HG03432 (cell line): ENCODE results near the gene OFD1.

Experiments used
- ATAC-seq: cut with Tn5 transposase; IDR thresholded peaks from one replicate; pipeline ENCODE4 v1.9.1; 2021; ENCODE audit warnings: mild to moderate bottlenecking, moderate library complexity; ENCODE audit not compliant: unreplicated experiment

Gene OFD1

GRCh38 chrX:13750204-13750603 lies 15.7 kb downstream of the OFD1 start:
- ATAC-seq = peak; percentile 55

DNA sequence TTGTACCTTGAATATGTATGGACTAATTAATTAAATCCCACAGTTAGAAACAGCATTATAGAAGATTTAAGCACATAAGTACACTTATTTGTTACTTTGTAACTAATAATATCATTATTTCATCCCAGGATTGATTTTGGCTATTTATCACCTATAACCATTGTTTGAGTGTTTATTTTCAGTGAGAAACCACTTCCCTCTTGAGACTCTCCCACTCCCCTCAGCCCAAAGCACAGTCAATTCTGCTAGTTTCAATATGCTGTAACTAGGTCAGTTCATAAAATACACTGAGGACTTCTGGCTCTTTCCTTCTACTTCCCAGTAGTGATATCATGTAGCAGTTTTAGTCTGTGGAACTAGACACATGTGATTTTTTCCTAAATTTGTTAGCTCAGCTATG lies 16.3 kb downstream of the OFD1 start:
- ATAC-seq = peak; percentile 57

GRCh38 chrX:13752141-13752540 lies 17.6 kb downstream of the OFD1 start:
- ATAC-seq = no peak

DNA sequence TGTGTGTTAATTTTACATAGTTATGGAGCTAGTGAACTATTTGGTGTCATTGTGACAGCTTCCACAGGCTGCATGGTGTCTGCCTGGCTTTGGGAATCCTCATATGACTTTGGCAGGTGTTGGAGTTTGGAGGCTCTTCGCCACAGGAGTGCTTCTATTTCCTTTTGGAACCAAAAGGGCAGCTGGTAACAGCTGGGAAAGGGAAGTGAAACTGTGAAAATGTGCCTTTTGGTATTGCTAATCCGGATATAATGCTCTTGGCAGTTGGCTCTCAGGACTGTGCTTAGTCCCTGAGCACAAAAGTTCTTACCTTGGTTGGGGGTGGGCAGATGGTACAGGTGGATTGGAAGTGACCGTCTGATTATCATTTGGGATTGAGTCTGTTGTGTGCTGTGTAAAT lies 18.1 kb downstream of the OFD1 start:
- peak; percentile 61 for ATAC-seq

GRCh38 chrX:13754765-13755164 lies 20.2 kb downstream of the OFD1 start:
- no peak for ATAC-seq

DNA sequence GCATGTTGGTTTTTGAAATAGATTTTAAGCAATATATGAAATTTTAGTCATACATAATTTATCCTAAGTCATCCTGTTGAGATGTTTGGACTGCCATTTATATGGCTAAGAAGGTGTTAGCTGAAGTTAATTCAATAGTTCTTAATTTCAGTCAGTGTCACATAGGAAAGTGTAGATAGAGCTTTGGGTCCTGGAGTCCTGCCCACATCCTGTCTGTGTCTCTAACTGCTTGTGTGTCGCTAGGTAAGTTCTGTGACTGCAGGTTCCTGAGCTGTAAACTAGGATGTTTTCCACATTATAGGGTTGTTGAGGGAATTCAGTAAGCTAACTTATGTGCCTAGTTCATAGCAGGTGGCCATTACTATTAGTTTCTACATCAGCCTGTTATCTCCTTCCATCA lies 20.7 kb downstream of the OFD1 start:
- ATAC-seq = no peak

- no peak for ATAC-seq
These were observed 21.8 kb downstream of the OFD1 start for GRCh38 chrX:13756381-13756780.

GRCh38 chrX:13759152-13759718 lies 24.7 kb downstream of the OFD1 start:
- ATAC-seq = peak; percentile 79

GRCh38 chrX:13760426-13760825 lies 25.9 kb downstream of the OFD1 start:
- no peak for ATAC-seq

- ATAC-seq = peak; percentile 74
These were observed 27.3 kb downstream of the OFD1 start for GRCh38 chrX:13761606-13762414.

GRCh38 chrX:13763489-13763888 lies 28.9 kb downstream of the OFD1 start:
- no peak for ATAC-seq

GRCh38 chrX:13764281-13764680 lies 29.7 kb downstream of the OFD1 start:
- ATAC-seq = no peak

DNA sequence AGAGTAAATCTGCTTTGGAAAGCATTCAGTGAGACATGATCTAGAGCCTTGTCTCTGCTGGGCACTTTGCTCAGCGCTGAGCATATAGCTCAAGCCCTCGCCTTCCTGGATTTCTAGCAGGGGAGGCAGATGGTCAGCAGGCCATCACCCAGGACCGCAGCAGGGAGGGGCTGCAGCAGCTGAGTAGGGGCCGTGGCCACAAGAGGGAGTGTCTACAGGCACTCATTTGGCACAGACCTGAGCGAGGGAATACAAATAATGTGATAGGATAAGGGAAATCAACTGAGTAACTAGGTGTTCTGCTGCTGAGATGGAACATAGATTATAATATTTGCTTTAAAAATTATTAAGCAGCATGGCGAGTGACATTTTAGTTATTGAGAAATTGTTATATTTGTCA lies 30.2 kb downstream of the OFD1 start:
- ATAC-seq = no peak

DNA sequence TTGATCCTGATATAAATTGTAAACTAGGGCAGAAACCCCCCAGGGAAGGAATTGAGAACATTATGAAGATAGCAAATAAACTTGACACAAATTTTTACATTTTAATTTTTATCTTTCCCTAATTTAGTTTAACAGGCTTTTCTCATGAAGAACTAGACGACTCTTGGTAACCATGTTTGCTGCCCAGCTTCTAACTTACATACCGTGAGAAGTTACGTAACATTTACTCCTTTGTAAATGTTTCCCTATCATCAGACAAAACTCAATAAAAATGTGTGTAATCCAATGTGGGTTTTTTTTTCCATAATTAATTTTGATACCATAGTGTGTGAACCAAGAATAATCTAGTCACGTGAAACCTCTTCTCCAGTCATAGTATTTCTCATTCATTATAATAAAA lies 34.4 kb downstream of the OFD1 start:
- ATAC-seq = no peak

DNA sequence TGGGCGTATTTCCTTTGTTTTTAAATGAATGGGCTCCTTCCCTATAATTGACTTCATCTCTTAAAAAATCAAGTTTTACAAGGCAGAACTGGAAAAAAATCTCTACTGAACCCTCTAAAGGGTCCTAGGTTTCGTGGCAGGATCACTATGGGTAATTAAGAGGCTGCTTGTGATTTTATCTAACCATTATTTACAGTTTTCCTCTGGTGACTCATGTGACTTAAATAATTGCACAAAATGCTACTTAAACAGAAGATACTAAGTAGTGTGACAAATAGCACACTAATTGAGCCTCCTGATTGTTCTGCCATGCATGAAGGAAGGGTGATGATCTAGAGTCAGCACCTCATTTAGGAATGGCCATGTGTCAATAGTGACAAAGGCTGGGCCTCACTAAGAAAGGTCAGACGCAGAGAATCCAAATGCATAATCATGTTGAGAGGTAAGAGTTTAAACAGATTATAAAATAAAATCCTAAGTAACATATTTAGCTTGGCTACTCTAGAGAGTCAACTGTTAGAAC lies 35.5 kb downstream of the OFD1 start:
- ATAC-seq = no peak

DNA sequence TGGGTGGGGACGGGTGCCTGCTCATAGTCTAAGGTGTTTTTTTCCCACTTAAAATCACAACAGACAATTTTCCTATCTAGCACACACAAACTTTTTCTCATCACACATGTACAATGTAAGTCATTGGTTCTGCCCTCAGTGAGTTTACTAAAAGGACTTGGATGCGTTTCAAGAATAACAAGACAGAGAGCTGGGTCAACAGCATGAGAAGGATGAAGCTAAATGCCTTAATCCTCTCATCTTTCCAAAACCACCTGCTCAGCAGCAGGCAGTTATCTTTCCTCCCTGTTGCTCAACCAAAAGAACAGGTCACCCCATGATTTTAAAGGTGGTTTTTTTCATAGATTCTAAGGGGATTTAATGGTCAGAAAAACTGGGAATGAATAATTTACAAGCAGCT lies 40.1 kb downstream of the OFD1 start:
- no peak for ATAC-seq

DNA sequence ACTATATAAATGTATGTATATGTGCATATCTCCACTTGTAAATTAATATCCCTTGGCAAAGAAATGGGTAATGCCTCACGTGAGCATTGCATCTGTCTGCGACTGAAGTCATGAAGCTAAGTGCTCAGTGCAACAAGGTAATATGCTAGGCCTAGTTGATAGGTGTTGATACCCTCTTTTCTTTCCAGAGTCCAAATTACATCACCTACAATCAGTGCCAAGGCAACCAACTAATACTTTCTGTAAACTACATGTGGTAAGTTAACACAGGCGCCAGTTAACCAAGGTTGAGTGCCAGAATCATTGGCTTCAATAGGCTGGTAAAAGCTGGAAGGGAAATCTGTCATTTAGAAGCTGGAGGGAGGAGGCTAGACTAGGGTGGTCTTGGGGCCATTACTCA lies 41.3 kb downstream of the OFD1 start:
- no peak for ATAC-seq

DNA sequence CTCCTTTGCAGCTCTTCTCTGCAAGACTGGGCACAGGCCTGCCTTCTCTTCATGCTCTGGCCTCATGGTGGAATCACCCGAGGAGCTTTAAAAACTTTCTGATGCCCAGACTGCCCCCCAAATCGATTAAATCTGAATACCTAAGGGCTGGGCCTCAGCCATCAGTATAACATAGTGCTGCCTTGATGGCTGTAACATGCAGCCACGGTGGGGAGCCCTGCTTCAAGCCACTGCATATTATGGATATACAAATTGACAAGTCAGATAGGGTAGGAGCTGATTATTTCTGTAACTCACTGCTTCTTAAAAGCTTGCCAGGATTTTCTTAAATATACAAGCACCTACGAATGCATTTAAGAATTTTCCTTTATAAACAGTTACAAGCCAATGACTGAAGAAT lies 41.8 kb downstream of the OFD1 start:
- ATAC-seq = no peak

- no peak for ATAC-seq
These were observed 44.4 kb downstream of the OFD1 start for GRCh38 chrX:13778916-13779315.

- ATAC-seq = no peak
These were observed 46.4 kb downstream of the OFD1 start for GRCh38 chrX:13780868-13781427.

GRCh38 chrX:13786048-13786447 lies 51.5 kb downstream of the OFD1 start:
- ATAC-seq = no peak
